ENCODE data around the gene ERC2.
"Not testable (repeated sequence)": the region's sequence is repeated elsewhere in the genome, so short reads cannot be mapped to it uniquely, and the experiment has no call there.

Gene ERC2

DNA sequence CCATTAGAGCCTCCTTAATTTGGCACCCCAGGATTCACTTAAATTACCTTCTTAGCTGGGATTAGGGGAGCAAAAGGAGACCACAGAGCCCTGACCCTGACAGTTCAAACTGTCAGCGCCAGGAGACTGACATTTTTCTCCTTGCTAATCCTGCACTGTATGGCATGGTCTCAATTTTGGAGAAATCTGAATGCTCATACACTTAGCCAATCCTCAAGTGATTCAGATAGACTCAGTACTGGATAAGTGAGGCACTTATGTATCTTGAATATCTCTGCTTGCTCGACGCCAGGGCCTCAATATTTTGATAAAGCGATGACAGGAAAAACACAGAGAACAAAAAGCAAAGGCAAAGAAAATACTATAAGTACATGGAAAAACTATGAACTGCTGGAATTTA lies 605.2 kb downstream of the ERC2 start:
- no peak for DNase-seq

- no peak for DNase-seq
Observed at GRCh38 chr3:55860049-55860721, 608.1 kb downstream of the ERC2 start.

- no peak for DNase-seq
Observed at GRCh38 chr3:55859305-55859704, 609.0 kb downstream of the ERC2 start.

GRCh38 chr3:55858727-55859126 lies 609.5 kb downstream of the ERC2 start:
- DNase-seq: no peak

GRCh38 chr3:55858302-55858701 lies 610.0 kb downstream of the ERC2 start:
- DNase-seq: no peak

- no peak for DNase-seq
Observed at GRCh38 chr3:55857633-55858032, 610.6 kb downstream of the ERC2 start.

- no peak for DNase-seq
Observed at GRCh38 chr3:55855311-55855710, 613.0 kb downstream of the ERC2 start.

DNA sequence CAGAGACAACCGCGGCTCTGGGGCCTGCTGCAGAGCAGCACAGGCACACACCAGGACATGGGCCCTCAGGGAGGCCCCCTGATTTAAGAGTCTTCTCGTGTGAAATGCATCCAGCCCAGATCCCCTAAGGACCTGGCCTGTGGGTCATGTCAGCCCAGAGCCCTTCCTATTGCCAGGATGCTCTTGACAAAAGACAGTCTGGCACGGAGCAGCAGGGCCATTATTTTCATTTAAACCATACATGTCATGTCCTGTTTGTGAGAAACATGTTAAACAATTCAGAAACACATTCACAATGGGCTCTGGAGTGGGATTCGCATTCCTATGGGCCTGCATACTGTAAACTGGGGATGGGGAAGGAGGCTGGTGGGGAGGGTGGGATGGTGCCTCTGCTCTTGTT lies 613.8 kb downstream of the ERC2 start:
- DNase-seq: no peak

- DNase-seq: no peak
Observed at GRCh38 chr3:55852326-55852725, 615.9 kb downstream of the ERC2 start.

DNA sequence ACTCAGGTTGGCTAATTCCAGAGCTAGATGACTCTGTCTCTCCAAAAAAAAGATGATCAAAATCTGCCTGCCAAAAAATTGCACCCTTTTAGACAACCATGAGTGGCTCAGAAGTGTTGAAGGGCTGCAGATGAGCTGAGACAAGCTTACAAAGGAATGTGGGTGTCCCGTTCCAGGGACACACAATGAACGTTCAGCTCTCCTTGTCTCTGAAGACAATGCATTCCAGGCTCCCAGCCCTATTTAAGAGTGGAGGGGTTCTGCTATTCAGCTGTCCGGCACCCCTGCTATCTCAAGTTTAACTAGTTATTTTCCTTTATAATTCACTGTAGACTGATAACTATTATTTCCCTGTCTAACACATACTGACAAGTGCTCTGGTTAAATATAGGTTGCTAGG lies 626.1 kb downstream of the ERC2 start:
- DNase-seq: no peak

GRCh38 chr3:55831876-55832275 lies 636.4 kb downstream of the ERC2 start:
- not testable (repeated sequence) for DNase-seq

DNA sequence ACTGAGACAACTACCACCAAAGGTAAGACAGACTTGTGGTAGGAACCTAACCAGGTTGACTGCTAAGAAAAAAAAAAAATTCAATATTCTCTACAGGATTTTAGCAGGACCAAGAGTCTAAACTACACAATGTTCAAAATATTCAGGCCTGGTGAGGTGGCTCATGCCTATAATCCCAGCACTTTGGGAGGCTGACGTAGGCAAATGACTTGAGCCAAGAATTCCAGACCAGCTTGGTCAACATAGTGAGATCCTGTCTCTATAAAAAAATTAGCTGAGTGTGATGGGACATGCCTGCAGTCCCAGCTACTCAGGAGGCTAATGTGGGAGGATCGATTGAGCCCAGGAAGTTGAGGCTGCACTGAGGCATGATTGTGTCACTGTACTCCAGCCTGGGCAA lies 639.6 kb downstream of the ERC2 start:
- DNase-seq: no peak

DNA sequence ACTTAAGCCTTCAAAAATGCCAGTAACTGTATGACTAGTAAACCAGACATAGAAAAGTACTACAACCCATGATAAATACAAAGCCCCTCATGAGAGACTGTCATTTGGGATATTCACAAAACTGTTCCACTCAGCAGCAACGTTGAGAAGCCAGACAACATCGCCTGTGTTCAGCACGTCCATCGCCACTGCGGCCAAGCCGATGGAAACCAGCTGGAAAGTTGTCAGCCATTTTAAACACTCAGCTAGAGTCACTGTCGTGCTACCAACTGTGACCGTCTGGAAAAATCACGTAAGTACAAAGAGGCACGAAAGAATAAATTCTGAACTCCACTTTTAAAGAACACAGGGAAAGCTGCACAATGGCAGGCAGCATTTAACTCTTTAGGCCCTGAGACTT lies 640.5 kb downstream of the ERC2 start:
- no peak for DNase-seq

DNA sequence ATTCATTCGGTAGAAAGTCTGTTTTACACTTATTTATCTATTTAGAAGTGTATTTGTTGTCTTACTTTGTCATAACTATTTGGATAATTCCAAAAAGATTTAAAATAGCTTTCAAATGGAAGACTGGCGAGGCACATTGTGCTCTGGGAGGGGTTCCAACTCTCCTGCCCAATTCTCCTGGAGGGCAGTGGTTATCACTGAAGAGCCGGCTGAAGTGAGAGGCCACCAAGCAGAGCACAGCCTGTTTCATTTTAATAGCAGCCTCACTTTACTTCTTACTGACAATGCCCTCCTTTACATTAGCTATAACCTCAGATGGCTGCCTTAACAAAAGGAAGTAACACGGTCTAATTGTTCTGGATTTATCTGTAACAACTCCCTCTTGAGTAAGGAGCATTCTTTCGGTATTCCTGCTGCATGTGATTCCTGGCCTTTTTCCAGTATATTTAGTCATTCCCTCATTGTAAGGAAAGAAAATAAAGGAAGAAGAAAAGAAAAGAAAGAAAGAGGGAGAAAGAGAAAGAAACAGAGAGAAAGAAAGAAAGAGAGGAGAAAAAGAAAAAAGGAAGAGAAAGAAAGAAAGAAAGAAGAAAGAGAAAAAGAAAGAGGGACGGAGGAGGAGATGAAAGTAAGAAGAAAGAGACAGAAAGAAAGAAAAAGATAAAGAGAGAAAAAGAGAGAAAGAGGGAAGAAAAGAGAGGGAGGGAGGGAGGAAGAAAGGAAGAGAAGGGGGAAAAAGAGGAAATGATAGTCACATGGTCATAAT lies 641.4 kb downstream of the ERC2 start:
- DNase-seq: no peak

DNA sequence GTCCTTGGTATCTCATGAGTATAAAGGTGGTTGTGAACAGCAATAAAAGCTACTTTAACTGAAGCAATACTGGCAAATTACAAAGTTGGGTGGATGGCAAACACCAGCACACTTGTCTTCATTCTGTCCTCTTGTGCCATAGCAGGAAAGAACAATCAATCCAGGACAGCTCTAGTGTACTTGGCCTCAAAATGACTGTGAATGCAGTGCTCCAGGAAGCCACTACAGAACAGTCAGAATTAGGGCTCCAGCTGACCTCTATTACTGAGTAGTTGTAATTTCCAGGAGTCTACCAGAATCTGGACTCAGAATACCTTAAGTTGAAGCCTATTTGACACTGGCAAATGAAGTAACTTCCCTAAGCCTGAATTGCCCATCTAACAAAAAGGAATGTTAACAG lies 642.2 kb downstream of the ERC2 start:
- DNase-seq: no peak

GRCh38 chr3:55824406-55824805 lies 643.9 kb downstream of the ERC2 start:
- DNase-seq: no peak

DNA sequence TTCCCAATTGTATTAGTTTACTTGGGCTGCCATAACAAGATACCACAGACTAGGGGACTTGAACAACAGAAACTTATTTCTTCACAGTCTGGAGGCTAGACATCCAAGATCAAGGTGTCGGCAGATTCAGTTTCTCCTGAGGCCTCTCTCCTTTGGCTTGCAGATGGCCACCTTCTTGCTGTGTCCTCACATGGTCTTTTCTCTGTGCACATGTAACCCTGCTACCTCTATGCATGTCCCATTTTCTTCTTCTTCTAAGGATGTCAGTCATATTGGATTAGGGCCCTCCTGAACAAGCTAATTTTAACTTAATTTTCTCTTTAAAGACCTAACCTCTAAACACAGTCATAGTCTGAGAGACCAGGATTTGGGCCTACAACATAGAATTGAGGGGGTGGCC lies 644.4 kb downstream of the ERC2 start:
- DNase-seq: no peak

- no peak for DNase-seq
Observed at GRCh38 chr3:55823001-55823400, 645.3 kb downstream of the ERC2 start.

GRCh38 chr3:55819005-55819404 lies 649.3 kb downstream of the ERC2 start:
- DNase-seq: no peak

DNA sequence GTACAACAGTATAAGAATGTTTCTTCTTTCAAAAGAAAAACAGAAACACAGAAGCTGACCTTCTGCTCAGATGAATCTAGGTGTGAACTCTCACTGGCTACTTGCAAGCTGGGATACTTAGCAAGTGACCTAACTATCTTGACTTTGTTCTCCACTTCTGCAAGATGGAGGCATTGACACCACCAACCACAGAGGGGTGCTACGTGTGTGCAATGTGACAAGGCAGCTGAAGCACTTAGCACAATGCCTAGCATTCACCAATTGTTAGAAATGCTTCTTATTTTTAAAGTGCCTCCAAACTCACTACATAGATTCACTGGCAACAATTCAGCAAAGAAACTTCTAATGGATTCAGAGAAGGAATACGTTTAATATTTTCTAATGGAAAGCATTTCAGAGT lies 649.8 kb downstream of the ERC2 start:
- DNase-seq: no peak

DNA sequence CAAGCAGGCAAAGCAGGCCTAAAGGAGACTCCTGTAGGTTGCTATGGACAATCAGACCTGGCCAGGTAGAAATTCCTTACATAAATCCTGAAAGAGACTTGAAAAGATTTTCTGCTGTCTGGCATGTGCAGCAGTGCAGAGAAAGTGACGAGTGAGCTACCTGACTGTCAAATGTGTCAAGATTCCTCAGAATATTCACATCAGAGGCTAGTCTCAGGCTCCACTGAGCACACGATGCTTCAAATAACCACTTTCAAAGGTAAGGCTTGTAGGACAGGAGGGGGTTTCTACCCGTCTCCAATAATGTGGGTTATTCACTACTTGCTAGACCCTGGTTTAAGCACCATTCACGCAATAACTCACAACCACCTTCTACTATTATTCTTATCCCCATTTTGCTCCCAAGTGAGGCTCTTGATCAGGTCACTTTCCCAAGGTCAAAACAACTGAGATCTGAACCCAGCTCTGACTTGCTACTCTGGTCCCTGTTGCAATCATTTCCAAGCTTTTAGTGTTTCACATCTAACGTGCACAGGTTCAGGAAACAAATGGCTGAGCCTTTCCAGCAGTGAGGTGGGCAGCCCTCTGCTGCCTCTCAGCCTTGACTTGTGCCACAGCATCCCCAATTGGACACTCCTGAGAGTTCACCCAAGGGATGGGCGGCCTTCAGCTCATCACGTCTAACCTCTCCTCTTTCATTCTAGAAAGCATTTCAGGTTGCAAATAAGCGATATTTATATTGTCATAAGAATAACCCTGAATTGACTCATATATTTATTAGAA lies 651.3 kb downstream of the ERC2 start:
- DNase-seq: no peak

DNA sequence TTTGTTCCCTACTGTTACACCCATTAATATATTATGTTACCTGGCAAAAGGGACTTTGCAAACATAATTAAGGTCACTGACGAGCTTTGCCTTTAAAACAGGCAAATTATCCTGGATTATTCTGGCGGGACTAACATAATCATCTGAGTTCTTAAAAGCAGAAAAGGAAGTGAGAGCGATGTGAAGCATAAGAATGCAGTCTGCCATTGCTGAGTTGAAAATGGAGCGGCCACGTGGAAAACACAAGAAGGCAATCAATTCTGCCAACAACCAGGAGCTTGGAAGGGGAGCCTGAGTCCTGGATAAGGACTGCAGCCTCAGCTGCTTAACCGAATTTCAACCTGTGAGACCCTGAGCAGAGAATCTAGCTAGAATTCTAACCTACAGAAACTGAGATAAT lies 653.0 kb downstream of the ERC2 start:
- DNase-seq: no peak

- DNase-seq: no peak
Observed at GRCh38 chr3:55813268-55814097, 654.8 kb downstream of the ERC2 start.

All from stimulated activated CD4-positive, alpha-beta T cell treated with anti-CD3 and anti-CD28 coated beads, Interleukin-2, amount 100 ng/mL, for 24 hours (primary cell).